ENCODE results near the gene LBX1.

Gene LBX1

GRCh38 chr10:101236376-101237080 lies 7.3 kb upstream of the LBX1 start:
- Histone ChIP-seq H3K4me1 (ENCODE audit: insufficient read depth, low read length) (no peaks in the 10 kb centered on the region; the same call in 1 of the 2 replicates), H3K9ac (ENCODE audit: low read depth, low read length) (peak overlapping the region; percentile 37; the same call in 1 of the 2 replicates), H3K36me3 (ENCODE audit: insufficient read depth, low read length) (no peaks in the 10 kb centered on the region)

GRCh38 chr10:101235766-101236165 lies 6.5 kb upstream of the LBX1 start:
- Histone ChIP-seq H3K4me1 (ENCODE audit: insufficient read depth, low read length) (peaks cover 4% of the 10 kb centered on the region; the same call in 1 of the 2 replicates), H3K9ac (ENCODE audit: low read depth, low read length) (peak overlapping the region; percentile 37; the same call in 1 of the 2 replicates), H3K9me3 (ENCODE audit: control insufficient read depth, insufficient read depth, low read length) (no peaks in the 10 kb centered on the region), H3K36me3 (ENCODE audit: insufficient read depth, low read length) (no peaks in the 10 kb centered on the region)

More at GRCh38 chr10:101236376-101237080, 7.3 kb upstream of the LBX1 start:
- no peaks in the 10 kb centered on the region for H3K9me3 ChIP-seq (ENCODE audit: control insufficient read depth, insufficient read depth, low read length)

GRCh38 chr10:101234333-101234732 lies 5.1 kb upstream of the LBX1 start:
- Histone ChIP-seq H3K4me1 (ENCODE audit: insufficient read depth, low read length) (peaks cover 8% of the 10 kb centered on the region; the same call in 1 of the 2 replicates), H3K36me3 (ENCODE audit: insufficient read depth, low read length) (no peaks in the 10 kb centered on the region), H3K9me3 (ENCODE audit: control insufficient read depth, insufficient read depth, low read length) (no peaks in the 10 kb centered on the region), H3K9ac (ENCODE audit: low read depth, low read length) (no peak overlapping the region)

GRCh38 chr10:101233863-101234262 lies 4.6 kb upstream of the LBX1 start:
- H3K9me3 ChIP-seq (ENCODE audit: control insufficient read depth, insufficient read depth, low read length), result no peaks in the 10 kb centered on the region
- no peak overlapping the region for H3K9ac ChIP-seq (ENCODE audit: low read depth, low read length)
- H3K36me3 ChIP-seq (ENCODE audit: insufficient read depth, low read length), result no peaks in the 10 kb centered on the region
- H3K4me1 ChIP-seq (ENCODE audit: insufficient read depth, low read length), result peaks cover 8% of the 10 kb centered on the region; the same call in 1 of the 2 replicates

- no peak overlapping the region for H3K9ac ChIP-seq (ENCODE audit: low read depth, low read length)
- no peaks in the 10 kb centered on the region for H3K36me3 ChIP-seq (ENCODE audit: insufficient read depth, low read length)
- H3K4me1 ChIP-seq (ENCODE audit: insufficient read depth, low read length), result peaks cover 8% of the 10 kb centered on the region; the same call in 1 of the 2 replicates
- H3K9me3 ChIP-seq (ENCODE audit: control insufficient read depth, insufficient read depth, low read length), result no peaks in the 10 kb centered on the region
Observed at GRCh38 chr10:101233443-101233842, 4.2 kb upstream of the LBX1 start.

- Histone ChIP-seq H3K36me3 (ENCODE audit: insufficient read depth, low read length) (no peaks in the 10 kb centered on the region), H3K4me1 (ENCODE audit: insufficient read depth, low read length) (peaks cover 8% of the 10 kb centered on the region; the same call in 1 of the 2 replicates), H3K9ac (ENCODE audit: low read depth, low read length) (no peak overlapping the region), H3K9me3 (ENCODE audit: control insufficient read depth, insufficient read depth, low read length) (no peaks in the 10 kb centered on the region)
Observed at GRCh38 chr10:101231912-101232689, 2.8 kb upstream of the LBX1 start.

GRCh38 chr10:101231092-101231491 lies 1.8 kb upstream of the LBX1 start:
- Histone ChIP-seq H3K9me3 (ENCODE audit: control insufficient read depth, insufficient read depth, low read length) (no peaks in the 10 kb centered on the region), H3K36me3 (ENCODE audit: insufficient read depth, low read length) (no peaks in the 10 kb centered on the region), H3K4me1 (ENCODE audit: insufficient read depth, low read length) (peaks cover 12% of the 10 kb centered on the region), H3K9ac (ENCODE audit: low read depth, low read length) (no peak overlapping the region)

GRCh38 chr10:101230183-101230917 lies 1.1 kb upstream of the LBX1 start:
- H3K9ac ChIP-seq (ENCODE audit: low read depth, low read length), result peak overlapping the region; percentile 21; the same call in 1 of the 2 replicates
- H3K9me3 ChIP-seq (ENCODE audit: control insufficient read depth, insufficient read depth, low read length), result no peaks in the 10 kb centered on the region
- no peaks in the 10 kb centered on the region for H3K36me3 ChIP-seq (ENCODE audit: insufficient read depth, low read length)
- peaks cover 18% of the 10 kb centered on the region for H3K4me1 ChIP-seq (ENCODE audit: insufficient read depth, low read length)

GRCh38 chr10:101228966-101229265 lies 347 bp downstream of the LBX1 start:
- Histone ChIP-seq H3K9ac (ENCODE audit: low read depth, low read length) (no peak overlapping the region; the same call in 1 of the 2 replicates), H3K9me3 (ENCODE audit: control insufficient read depth, insufficient read depth, low read length) (no peaks in the 10 kb centered on the region), H3K36me3 (ENCODE audit: insufficient read depth, low read length) (no peaks in the 10 kb centered on the region), H3K4me1 (ENCODE audit: insufficient read depth, low read length) (peaks cover 18% of the 10 kb centered on the region)

GRCh38 chr10:101228153-101228965 lies 904 bp downstream of the LBX1 start:
- no peaks in the 10 kb centered on the region for H3K9me3 ChIP-seq (ENCODE audit: control insufficient read depth, insufficient read depth, low read length)

GRCh38 chr10:101227429-101228152 lies 1.7 kb downstream of the LBX1 start:
- Histone ChIP-seq H3K9ac (ENCODE audit: low read depth, low read length) (no peak overlapping the region), H3K36me3 (ENCODE audit: insufficient read depth, low read length) (no peaks in the 10 kb centered on the region), H3K4me1 (ENCODE audit: insufficient read depth, low read length) (peaks cover 18% of the 10 kb centered on the region), H3K9me3 (ENCODE audit: control insufficient read depth, insufficient read depth, low read length) (no peaks in the 10 kb centered on the region)

More at GRCh38 chr10:101228153-101228965, 904 bp downstream of the LBX1 start:
- H3K36me3 ChIP-seq (ENCODE audit: insufficient read depth, low read length), result no peaks in the 10 kb centered on the region
- no peak overlapping the region; the same call in 1 of the 2 replicates for H3K9ac ChIP-seq (ENCODE audit: low read depth, low read length)
- H3K4me1 ChIP-seq (ENCODE audit: insufficient read depth, low read length), result peaks cover 18% of the 10 kb centered on the region

GRCh38 chr10:101226491-101227428 lies 2.5 kb downstream of the LBX1 start:
- no peaks in the 10 kb centered on the region for H3K9me3 ChIP-seq (ENCODE audit: control insufficient read depth, insufficient read depth, low read length)

More at GRCh38 chr10:101226491-101227428, 2.5 kb downstream of the LBX1 start:
- Histone ChIP-seq H3K4me1 (ENCODE audit: insufficient read depth, low read length) (peaks cover 18% of the 10 kb centered on the region), H3K36me3 (ENCODE audit: insufficient read depth, low read length) (no peaks in the 10 kb centered on the region), H3K9ac (ENCODE audit: low read depth, low read length) (no peak overlapping the region)

Data from ES-I3 (cell line).